Putamen (tissue), 1 donor: ENCODE data around the gene GLP1R.

Experiments
- DNase-seq: peaks from one replicate; pipeline ENCODE4 v3.0.0-alpha.2; 2016; ENCODE audit warnings: low spot score

GLP1R gene

GRCh38 chr6:39062014-39062740 lies 13.6 kb downstream of the GLP1R start:
- DNase-seq: no peak

GRCh38 chr6:39063526-39063925 lies 14.9 kb downstream of the GLP1R start:
- DNase-seq: no peak

- DNase-seq: no peak
Measured at GRCh38 chr6:39065561-39065960, 17.0 kb downstream of the GLP1R start.

GRCh38 chr6:39068391-39068790 lies 19.8 kb downstream of the GLP1R start:
- DNase-seq: no peak

- DNase-seq: no peak
Measured at GRCh38 chr6:39072830-39073229, 24.2 kb downstream of the GLP1R start.

DNA sequence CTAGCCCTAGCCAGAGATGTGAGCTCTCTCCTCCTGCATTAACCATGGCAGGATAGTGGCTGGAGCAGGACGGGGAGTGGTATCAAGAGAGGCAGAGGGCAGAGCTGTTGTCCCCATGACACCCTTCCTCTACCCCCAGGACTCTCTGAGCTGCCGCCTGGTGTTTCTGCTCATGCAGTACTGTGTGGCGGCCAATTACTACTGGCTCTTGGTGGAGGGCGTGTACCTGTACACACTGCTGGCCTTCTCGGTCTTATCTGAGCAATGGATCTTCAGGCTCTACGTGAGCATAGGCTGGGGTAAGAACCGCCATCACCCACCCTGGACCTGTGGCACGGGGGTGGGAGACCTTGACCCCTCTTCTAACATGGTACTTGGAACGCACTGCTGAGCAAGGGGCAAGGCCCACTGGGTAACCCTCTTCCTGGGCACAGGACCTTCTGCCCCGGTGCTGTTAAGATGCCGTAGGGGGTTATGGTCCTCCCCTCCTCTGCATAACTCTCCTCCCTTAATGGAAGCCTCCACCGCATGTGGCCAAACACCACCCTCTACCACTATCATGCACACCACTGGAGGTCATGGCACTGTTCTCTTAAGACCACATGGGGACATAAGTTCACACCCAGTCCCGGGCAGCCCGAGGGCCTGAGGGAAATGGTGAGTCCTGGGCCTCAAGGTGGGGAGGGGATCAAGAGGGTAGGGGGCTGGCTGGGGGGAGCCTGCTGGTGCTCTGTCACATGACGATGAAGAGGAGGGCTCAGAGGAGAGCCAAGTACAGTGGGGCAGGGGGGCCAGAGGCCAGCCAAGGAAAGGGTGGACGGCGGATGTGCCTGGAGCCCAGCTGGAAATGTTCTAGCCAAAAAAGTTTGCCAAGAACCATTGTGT lies 25.1 kb downstream of the GLP1R start:
- no peak for DNase-seq

GRCh38 chr6:39074486-39074885 lies 25.9 kb downstream of the GLP1R start:
- DNase-seq: no peak

- no peak for DNase-seq
Measured at GRCh38 chr6:39075010-39075686, 26.6 kb downstream of the GLP1R start.

DNA sequence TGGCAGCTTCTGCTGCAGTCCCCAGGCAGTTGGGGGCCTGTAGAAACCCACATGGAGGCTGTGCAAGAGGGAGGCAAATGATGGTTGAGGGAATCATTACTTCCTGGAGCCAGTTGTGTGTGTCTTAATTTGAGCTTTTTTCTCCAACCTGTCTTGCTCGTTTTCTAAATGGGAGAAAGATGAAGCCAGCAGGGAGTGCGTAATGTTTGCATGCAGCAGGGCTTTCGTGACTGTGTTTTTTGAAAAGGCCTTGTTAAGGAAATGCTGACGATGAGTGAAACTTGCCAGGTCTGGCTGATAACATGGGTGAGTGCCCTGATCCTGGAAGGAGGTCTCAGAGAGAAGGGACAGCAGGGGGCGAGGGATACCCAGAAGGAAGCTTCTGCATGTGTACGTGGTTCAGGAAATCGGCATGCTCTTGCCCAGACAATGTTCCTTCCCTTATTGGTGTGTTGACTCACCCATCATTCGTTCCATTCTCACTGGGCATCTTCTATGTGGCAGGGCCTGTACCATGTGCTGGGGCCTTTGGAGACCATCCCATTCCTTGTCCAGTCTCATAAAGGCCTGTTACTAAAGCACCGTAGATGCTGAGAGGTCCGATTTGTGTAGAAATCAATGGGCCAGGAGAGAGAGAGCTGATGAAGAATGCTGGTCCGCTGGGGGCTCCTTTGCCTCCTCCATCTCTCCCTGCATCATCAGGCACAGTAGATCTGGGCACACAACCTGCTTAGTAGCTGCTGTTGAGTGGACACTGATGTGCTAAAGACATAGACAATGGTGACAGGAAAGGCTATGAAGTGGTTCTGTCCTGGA lies 27.4 kb downstream of the GLP1R start:
- no peak for DNase-seq

- no peak for DNase-seq
Measured at GRCh38 chr6:39076623-39077535, 28.3 kb downstream of the GLP1R start.

- DNase-seq: no peak
Measured at GRCh38 chr6:39077882-39078594, 29.5 kb downstream of the GLP1R start.

DNA sequence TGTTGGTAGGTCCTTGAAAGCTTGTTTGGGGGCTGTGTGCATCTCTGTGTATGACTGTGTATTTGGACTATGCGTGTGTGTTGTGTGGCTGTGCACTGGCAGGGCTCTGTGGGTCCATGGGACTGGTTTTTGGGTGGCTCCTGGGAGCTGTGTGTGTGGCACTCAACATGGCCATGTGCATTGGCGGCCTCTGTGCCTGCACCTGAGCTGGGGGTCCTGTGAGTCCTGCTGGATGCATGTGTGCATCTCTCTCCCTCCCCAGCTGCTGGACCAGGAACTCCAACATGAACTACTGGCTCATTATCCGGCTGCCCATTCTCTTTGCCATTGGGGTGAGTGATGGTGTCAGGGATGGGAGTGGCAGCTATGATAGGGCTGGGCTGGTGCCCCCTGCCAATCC lies 30.1 kb downstream of the GLP1R start:
- DNase-seq: no peak

DNA sequence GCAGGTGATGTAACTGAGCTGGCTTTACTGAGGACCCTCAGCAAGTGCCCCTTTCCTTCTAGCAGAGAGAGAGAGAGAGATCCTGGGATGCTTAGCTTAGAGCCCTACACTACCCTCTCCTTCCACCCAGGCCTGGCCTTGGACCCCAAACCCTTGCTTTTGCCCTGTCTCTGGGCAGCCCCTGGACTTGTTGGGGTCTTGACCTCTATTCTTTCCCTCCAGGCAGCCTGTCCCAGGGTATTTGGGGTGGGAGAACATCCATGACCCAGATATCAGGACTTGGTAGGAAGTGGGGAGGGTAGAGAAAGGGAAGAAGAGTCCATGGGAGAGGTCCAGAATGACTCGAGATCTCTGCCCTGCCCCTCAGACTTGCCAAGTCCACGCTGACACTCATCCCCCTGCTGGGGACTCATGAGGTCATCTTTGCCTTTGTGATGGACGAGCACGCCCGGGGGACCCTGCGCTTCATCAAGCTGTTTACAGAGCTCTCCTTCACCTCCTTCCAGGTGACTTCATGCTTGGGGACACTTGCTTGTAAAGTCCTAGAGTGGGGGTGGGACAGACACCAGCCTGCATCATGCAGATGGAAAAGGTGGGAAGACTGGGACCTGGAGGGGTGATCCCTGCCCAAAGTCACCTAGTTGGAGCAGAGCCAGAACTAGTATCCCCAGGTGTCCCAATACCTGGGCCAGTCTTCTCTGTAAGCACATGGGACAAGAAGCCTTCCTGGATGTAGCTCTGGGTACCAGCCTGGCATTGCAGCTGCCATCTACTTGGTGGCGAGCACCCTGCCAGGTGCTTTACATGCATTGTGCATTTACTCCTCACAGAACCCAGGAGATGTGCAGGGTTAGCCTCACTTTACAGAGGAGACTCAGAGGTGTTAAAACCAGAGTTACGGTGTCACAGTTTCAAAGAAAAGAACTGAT lies 30.9 kb downstream of the GLP1R start:
- DNase-seq: no peak

- no peak for DNase-seq
Measured at GRCh38 chr6:39080246-39080875, 31.8 kb downstream of the GLP1R start.

GRCh38 chr6:39082310-39082709 lies 33.7 kb downstream of the GLP1R start:
- no peak for DNase-seq

DNA sequence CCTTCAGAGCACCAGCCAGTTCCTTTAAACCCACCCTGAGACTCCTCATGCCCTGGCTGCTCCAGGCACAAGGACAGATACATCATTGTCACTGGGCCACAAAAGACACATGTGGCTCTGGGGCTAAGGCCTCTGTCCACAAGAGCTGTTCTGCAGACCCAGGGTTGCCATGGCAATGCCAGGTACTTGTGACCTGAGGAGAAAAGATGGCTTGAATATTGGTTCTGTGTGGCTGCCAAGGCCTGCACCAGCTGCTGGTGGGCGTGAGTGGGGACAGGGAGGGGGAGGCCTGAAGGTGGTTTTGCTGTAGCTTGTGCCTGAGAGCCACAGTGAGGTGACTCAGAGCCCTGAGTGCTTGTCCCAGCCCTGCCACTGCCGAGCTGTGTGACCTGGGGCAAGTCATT lies 34.7 kb downstream of the GLP1R start:
- no peak for DNase-seq

DNA sequence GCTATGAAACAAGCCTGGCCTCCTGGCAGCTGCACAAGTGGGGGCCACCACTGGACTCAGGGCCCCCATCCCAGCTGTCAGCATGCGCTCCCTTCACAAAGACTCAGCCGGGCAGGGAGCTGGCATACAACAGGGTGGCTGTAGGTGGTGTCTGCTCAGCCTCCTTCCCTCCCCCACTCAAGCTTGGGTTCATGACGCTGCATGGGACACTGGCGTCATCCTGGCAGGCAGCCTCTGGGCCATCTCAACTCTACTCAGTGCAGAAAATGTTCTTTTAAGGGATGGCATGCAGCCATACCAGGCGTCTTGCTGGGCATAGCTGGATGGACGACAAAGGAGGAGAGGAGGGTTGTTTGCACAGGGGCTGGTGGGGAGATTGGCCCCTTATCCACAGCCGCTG lies 35.9 kb downstream of the GLP1R start:
- DNase-seq: no peak

- no peak for DNase-seq
Measured at GRCh38 chr6:39085129-39085797, 36.7 kb downstream of the GLP1R start.
